Tibial nerve (tissue), 4 donors: ENCODE data around the gene ZSWIM9. TPM values are rescaled to one million over a fixed set of nuclear protein-coding genes. Genes with fewer than 3 reads are reported as not detected.

Experiments used
- DNase-seq, 2 donors: peaks; one replicate each; pipeline ENCODE4 v3.0.0-alpha.2; 2019; ENCODE audit warnings: low spot score in 2 of 2
- H3K27ac ChIP-seq, 4 donors: fragments of 200-600 bp; sonication (generic) in 3 of 4; one replicate each; pipeline ENCODE4 v1.5.1; 2017 to 2019; ENCODE audit warnings: mild to moderate bottlenecking in 1 of 4
- H3K27me3 ChIP-seq, 2 donors: fragments of 200-600 bp; sonication (generic) in 1 of 2; one replicate each; pipeline versions ENCODE4 v1.5.1 to v1.6.0; 2017 to 2019
- H3K36me3 ChIP-seq, 3 donors: fragments of 200-600 bp; sonication (generic); one replicate each; pipeline ENCODE4 v1.5.1; 2018 to 2019
- H3K4me1 ChIP-seq, 4 donors: fragments of 200-600 bp; sonication (generic) in 3 of 4; one replicate each; pipeline ENCODE4 v1.5.1; 2017 to 2019
- H3K4me3 ChIP-seq, 4 donors: fragments of 200-600 bp; sonication (generic) in 3 of 4; one replicate each; pipeline ENCODE4 v1.5.1; 2017 to 2019; ENCODE audit warnings: mild to moderate bottlenecking in 1 of 4, moderate library complexity in 1 of 4
- H3K9me3 ChIP-seq, 4 donors: fragments of 200-600 bp; sonication (generic) in 3 of 4; one replicate each; pipeline ENCODE4 v1.5.1; 2017 to 2019
- EP300 ChIP-seq, 2 donors: sonication (generic); formaldehyde crosslinking; IDR thresholded peaks; one replicate each; pipeline ENCODE4 v1.6.1; 2017; ENCODE audit warnings: antibody characterized with exemption in 2 of 2, mild to moderate bottlenecking in 1 of 2
- POLR2A ChIP-seq, 2 donors: fragments of 450-650 bp; IDR thresholded peaks; one replicate each; pipeline ENCODE4 v1.6.1; 2017; ENCODE audit warnings: antibody characterized with exemption in 2 of 2, mild to moderate bottlenecking in 2 of 2, moderate library complexity in 2 of 2
- whole genome bisulfite sequencing, 2 donors: methylation state at CpG; one replicate each; pipeline ENCODE4 v1.1.5; 2018; 5-methylcytosine and 5-hydroxymethylcytosine counted together
- total RNA-seq, 4 donors: library from RNA; depleted of rRNA; stranded (reverse); fragments of >200 nt; gene quantifications; one replicate each; pipeline ENCODE4 v1.1.0, GENCODE V29; 2016
- TF ChIP-seq, protein P1 (sequence below), 5 experiments: fragments of 200-600 bp in 3 of 5; fragments of 450-650 bp in 2 of 5; sonication (generic) in 3 of 5; IDR thresholded peaks; one replicate each; pipeline ENCODE4 v1.5.1; 2016 to 2019; ENCODE audit warnings: antibody characterized with exemption in 5 of 5, mild to moderate bottlenecking in 3 of 5, moderate library complexity in 2 of 5

Gene ZSWIM9
- total RNA-seq, 4 donors from 2014 or later, result 5.9 to 8.4 (median 6.8) TPM

DNA sequence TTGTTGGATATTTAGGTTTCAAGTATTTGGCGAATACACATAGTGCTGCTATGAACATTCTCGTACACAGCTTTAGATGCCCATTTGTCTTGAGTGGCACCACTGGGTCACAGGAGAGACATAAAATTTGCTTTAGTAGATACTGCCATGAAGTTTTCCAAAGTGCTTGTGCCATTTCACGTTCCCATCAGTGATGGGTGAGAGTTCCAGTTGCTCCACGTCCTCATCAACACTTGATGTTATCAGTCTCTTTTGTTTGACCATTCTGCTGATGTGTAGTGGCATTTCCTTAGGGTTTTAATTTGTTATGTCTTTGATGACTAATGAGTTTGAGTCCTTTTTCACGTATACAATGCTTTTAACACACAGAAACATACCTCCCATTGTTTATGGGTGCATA, 11.0 kb downstream of the ZSWIM9 start:
- H3K4me3 ChIP-seq, result no peak overlapping the region
- H3K27me3 ChIP-seq, result no peaks in the 10 kb centered on the region
- H3K27ac ChIP-seq, result no peak overlapping the region
- TF ChIP-seq, protein P1, sequence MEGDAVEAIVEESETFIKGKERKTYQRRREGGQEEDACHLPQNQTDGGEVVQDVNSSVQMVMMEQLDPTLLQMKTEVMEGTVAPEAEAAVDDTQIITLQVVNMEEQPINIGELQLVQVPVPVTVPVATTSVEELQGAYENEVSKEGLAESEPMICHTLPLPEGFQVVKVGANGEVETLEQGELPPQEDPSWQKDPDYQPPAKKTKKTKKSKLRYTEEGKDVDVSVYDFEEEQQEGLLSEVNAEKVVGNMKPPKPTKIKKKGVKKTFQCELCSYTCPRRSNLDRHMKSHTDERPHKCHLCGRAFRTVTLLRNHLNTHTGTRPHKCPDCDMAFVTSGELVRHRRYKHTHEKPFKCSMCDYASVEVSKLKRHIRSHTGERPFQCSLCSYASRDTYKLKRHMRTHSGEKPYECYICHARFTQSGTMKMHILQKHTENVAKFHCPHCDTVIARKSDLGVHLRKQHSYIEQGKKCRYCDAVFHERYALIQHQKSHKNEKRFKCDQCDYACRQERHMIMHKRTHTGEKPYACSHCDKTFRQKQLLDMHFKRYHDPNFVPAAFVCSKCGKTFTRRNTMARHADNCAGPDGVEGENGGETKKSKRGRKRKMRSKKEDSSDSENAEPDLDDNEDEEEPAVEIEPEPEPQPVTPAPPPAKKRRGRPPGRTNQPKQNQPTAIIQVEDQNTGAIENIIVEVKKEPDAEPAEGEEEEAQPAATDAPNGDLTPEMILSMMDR (IDR thresholded peaks at IDR 0.05), result no peak
- TF ChIP-seq EP300 (IDR thresholded peaks at IDR 0.05), result no peak
- no peak for TF ChIP-seq POLR2A (IDR thresholded peaks at IDR 0.05)
- DNase-seq, result no peak
- WGBS, 2 donors, result 94 to 99% methylated on average over 5 of the region's 5 CpGs
- H3K4me1 ChIP-seq, result no peaks in the 10 kb centered on the region
- H3K9me3 ChIP-seq, result peaks cover 0 to 22% (median 2%) of the 10 kb centered on the region in 4 donors
- peaks cover 0 to 79% (median 0%) of the 10 kb centered on the region in 3 donors for H3K36me3 ChIP-seq

DNA sequence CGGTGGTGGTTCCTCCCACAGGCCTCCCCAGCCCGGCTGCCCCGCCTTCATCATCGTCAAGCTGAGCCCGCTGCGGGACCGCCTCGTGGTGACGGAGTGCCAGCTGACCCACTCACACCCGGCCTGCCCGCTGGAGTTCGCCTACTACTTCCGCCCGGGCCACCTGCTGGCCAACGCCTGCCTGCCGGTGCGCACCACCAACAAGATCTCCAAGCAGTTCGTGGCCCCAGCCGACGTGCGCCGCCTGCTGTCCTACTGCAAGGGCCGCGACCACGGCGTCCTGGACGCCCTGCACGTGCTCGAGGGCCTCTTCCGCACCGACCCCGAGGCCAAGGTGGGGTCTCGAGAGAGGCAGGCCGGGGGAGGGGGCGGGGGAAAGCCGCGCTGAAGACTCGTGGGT, 12.0 kb downstream of the ZSWIM9 start:
- H3K27ac ChIP-seq, result no peak overlapping the region
- peaks cover 0 to 22% (median 2%) of the 10 kb centered on the region in 4 donors for H3K9me3 ChIP-seq
- no peak overlapping the region for H3K4me3 ChIP-seq
- H3K4me1 ChIP-seq, result no peaks in the 10 kb centered on the region
- H3K27me3 ChIP-seq, result no peaks in the 10 kb centered on the region
- 95% methylated on average over 30 to 38 of the region's 38 CpGs for WGBS, 2 donors
- H3K36me3 ChIP-seq, result peaks cover 0 to 82% (median 0%) of the 10 kb centered on the region in 3 donors
- TF ChIP-seq, protein P1 (IDR thresholded peaks at IDR 0.05), result no peak
- no peak for TF ChIP-seq POLR2A (IDR thresholded peaks at IDR 0.05)
- TF ChIP-seq EP300 (IDR thresholded peaks at IDR 0.05), result no peak
- DNase-seq, result no peak

- H3K27me3 ChIP-seq, result no peaks in the 10 kb centered on the region
- WGBS, 2 donors, result 95 to 97% methylated on average over 9 of the region's 9 CpGs
- DNase-seq, result no peak
- no peaks in the 10 kb centered on the region for H3K4me1 ChIP-seq
- TF ChIP-seq EP300 (IDR thresholded peaks at IDR 0.05) (no peak), POLR2A (IDR thresholded peaks at IDR 0.05) (no peak)
- TF ChIP-seq, protein P1 (IDR thresholded peaks at IDR 0.05), result no peak
- H3K27ac ChIP-seq, result no peak overlapping the region
- peaks cover 0 to 22% (median 2%) of the 10 kb centered on the region in 4 donors for H3K9me3 ChIP-seq
- H3K4me3 ChIP-seq, result no peak overlapping the region
- peaks cover 0 to 76% (median 0%) of the 10 kb centered on the region in 3 donors for H3K36me3 ChIP-seq
These were observed 12.9 kb downstream of the ZSWIM9 start for GRCh38 chr19:48183356-48183755.

GRCh38 chr19:48186015-48186414, 15.5 kb downstream of the ZSWIM9 start:
- WGBS, 2 donors, result 92 to 93% methylated on average over 5 of the region's 5 CpGs
- no peak for DNase-seq
- peaks cover 0 to 76% (median 3%) of the 10 kb centered on the region in 3 donors for H3K36me3 ChIP-seq

DNA sequence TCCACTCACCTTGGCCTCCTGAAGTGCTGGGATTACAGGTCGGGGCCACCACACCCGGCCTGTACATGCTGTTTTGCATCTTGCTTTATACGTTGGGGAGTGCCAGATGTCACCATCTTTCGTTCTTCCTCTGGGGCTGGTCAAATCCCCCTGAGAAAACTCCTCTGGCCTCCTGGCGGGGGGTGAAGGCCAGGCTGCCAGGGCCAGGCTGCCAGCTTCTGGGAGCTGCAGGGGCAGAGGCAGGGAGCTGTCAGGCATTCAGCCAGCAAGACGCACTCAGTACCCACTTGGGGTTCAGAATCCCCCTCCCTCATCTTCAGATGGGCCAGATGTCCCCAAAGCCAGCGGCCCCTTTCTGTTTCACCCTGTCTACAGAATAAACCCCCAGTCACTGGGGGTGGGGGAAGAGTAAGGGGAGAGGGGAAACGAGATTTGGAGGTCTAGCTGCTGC, 16.1 kb downstream of the ZSWIM9 start:
- TF ChIP-seq EP300 (IDR thresholded peaks at IDR 0.05) (no peak), POLR2A (IDR thresholded peaks at IDR 0.05) (no peak)
- TF ChIP-seq, protein P1 (IDR thresholded peaks at IDR 0.05), result no peak
- no peak for DNase-seq
- H3K4me1 ChIP-seq, result no peaks in the 10 kb centered on the region
- no peak overlapping the region for H3K27ac ChIP-seq
- WGBS, 2 donors, result 86 to 91% methylated on average over 7 to 8 of the region's 8 CpGs
- H3K9me3 ChIP-seq, result peaks cover 0 to 11% (median under 1%) of the 10 kb centered on the region in 4 donors
- H3K36me3 ChIP-seq, result peaks cover 0 to 76% (median 3%) of the 10 kb centered on the region in 3 donors
- no peak overlapping the region for H3K4me3 ChIP-seq
- no peaks in the 10 kb centered on the region for H3K27me3 ChIP-seq

More at GRCh38 chr19:48186015-48186414, 15.5 kb downstream of the ZSWIM9 start:
- no peaks in the 10 kb centered on the region for H3K27me3 ChIP-seq
- no peak overlapping the region for H3K4me3 ChIP-seq
- H3K27ac ChIP-seq, result no peak overlapping the region
- no peaks in the 10 kb centered on the region for H3K4me1 ChIP-seq
- peaks cover 0 to 16% (median 2%) of the 10 kb centered on the region in 4 donors for H3K9me3 ChIP-seq
- TF ChIP-seq, protein P1 (IDR thresholded peaks at IDR 0.05), result no peak
- TF ChIP-seq EP300 (IDR thresholded peaks at IDR 0.05) (no peak), POLR2A (IDR thresholded peaks at IDR 0.05) (no peak)
